DND-41 (cell line): ENCODE measurements around the gene AQP5.

Experiments
- EZH2 ChIP-seq: IDR thresholded peaks from 3 replicates; pipeline ENCODE4 v1.6.1; 2012; ENCODE audit warnings: borderline replicate concordance, low read depth, mild to moderate bottlenecking, moderate library complexity, low read length, inconsistent platforms; ENCODE audit not compliant: severe bottlenecking
- TF ChIP-seq, protein P1 (sequence below): IDR thresholded peaks from 2 replicates; pipeline ENCODE4 v1.5.1; 2012; ENCODE audit warnings: borderline replicate concordance, low read length, moderate library complexity, mild to moderate bottlenecking; ENCODE audit not compliant: poor library complexity, severe bottlenecking; ENCODE audit errors: extremely low read depth

- TF ChIP-seq, protein P1, sequence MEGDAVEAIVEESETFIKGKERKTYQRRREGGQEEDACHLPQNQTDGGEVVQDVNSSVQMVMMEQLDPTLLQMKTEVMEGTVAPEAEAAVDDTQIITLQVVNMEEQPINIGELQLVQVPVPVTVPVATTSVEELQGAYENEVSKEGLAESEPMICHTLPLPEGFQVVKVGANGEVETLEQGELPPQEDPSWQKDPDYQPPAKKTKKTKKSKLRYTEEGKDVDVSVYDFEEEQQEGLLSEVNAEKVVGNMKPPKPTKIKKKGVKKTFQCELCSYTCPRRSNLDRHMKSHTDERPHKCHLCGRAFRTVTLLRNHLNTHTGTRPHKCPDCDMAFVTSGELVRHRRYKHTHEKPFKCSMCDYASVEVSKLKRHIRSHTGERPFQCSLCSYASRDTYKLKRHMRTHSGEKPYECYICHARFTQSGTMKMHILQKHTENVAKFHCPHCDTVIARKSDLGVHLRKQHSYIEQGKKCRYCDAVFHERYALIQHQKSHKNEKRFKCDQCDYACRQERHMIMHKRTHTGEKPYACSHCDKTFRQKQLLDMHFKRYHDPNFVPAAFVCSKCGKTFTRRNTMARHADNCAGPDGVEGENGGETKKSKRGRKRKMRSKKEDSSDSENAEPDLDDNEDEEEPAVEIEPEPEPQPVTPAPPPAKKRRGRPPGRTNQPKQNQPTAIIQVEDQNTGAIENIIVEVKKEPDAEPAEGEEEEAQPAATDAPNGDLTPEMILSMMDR, result no peak
- no peak for TF ChIP-seq EZH2
These were observed 26.1 kb downstream of the AQP5 start for GRCh38 chr12:49987625-49988303.
